Natural killer cell (primary cell): Measurements from ENCODE around the gene GART. TPM values are rescaled to one million over a fixed set of nuclear protein-coding genes. Genes with fewer than 3 reads are reported as not detected.
"Not testable (repeated sequence)": the region's sequence is repeated elsewhere in the genome, so short reads cannot be mapped to it uniquely, and the experiment has no call there.

Experiments used
- ATAC-seq, 3 donors: fragments of 150-1000 bp in 2 of 3; fragments of 200-7000 bp in 1 of 3; cut with Tn5 transposase; 1 replicate in 1 of 3; 2 replicates in 2 of 3; pipeline ENCODE4 v1.10.0; 2021; ENCODE audit warnings: mild to moderate bottlenecking in 2 of 3, moderate library complexity in 2 of 3
- DNase-seq, 2 donors: peaks; one replicate each; pipeline versions ENCODE4 v3.0.0 to v3.0.0-alpha.2; 2013 to 2021; ENCODE audit warnings: mixed read lengths in 1 of 2
- H3K27ac ChIP-seq: one replicate; pipeline ENCODE4 v1.5.1; 2013; ENCODE audit warnings: mild to moderate bottlenecking, low read length
- H3K27me3 ChIP-seq: one replicate; pipeline ENCODE4 v1.6.1; 2013; ENCODE audit warnings: low read length; ENCODE audit not compliant: control insufficient read depth, insufficient read depth
- H3K36me3 ChIP-seq: one replicate; pipeline ENCODE4 v1.6.1; 2013; ENCODE audit warnings: low read length; ENCODE audit not compliant: control insufficient read depth, insufficient read depth
- H3K4me1 ChIP-seq: one replicate; pipeline ENCODE4 v1.6.1; 2013; ENCODE audit warnings: low read length; ENCODE audit not compliant: control insufficient read depth, insufficient read depth
- H3K4me3 ChIP-seq: one replicate; pipeline ENCODE4 v1.5.1; 2013; ENCODE audit warnings: low read length
- H3K9me3 ChIP-seq: one replicate; pipeline ENCODE4 v1.6.1; 2013; ENCODE audit warnings: low read length; ENCODE audit not compliant: control insufficient read depth, insufficient read depth
- H3K27ac Mint-ChIP-seq, 2 donors: one replicate each; pipeline ENCODE4 v1.8.0; 2022; ENCODE audit warnings: mild to moderate bottlenecking in 2 of 2, mixed read lengths in 2 of 2, moderate library complexity in 1 of 2
- H3K27me3 Mint-ChIP-seq, 2 donors: one replicate each; pipeline ENCODE4 v1.8.0; 2022; ENCODE audit warnings: low read depth in 2 of 2, mixed read lengths in 2 of 2
- H3K36me3 Mint-ChIP-seq: one replicate; pipeline ENCODE4 v1.8.0; 2022; ENCODE audit warnings: mixed read lengths
- H3K4me1 Mint-ChIP-seq, 2 donors: one replicate each; pipeline ENCODE4 v1.8.0; 2022; ENCODE audit warnings: mixed read lengths in 2 of 2
- H3K4me3 Mint-ChIP-seq: one replicate; pipeline ENCODE4 v1.8.0; 2022; ENCODE audit warnings: mild to moderate bottlenecking, moderate library complexity, mixed read lengths
- H3K9me3 Mint-ChIP-seq, 2 donors: one replicate each; pipeline ENCODE4 v1.8.0; 2022; ENCODE audit warnings: mixed read lengths in 2 of 2
- WGBS: methylation state at CpG from one replicate; pipeline ENCODE4 v1.1.7; 2013; ENCODE audit warnings: missing lambda C conversion rate; ENCODE audit not compliant: insufficient coverage; 5-methylcytosine and 5-hydroxymethylcytosine counted together
- intact Hi-C: fragments of 100-400 bp; cut with micrococcal nuclease; formaldehyde crosslinking; loops from one replicate; pipeline ENCODE4 v1.14.2; 2022
- total RNA-seq, 4 donors: library from RNA; stranded (reverse); fragments of 120-200 nt in 1 of 4; gene quantifications; one replicate each; pipeline versions ENCODE4 v1.2.3 to v1.2.4, GENCODE V29; 2013 to 2022
- TF ChIP-seq, protein P1 (sequence below): fragments of 200-600 bp; IDR thresholded peaks from one replicate; pipeline ENCODE4 v1.8.0; 2022; ENCODE audit warnings: antibody characterized with exemption

GART gene
- total RNA-seq, 3 donors from 2014 or later (not counting 1 experiment from before 2014, with no cell fraction given) = 33.4 to 53.1 (median 34.6) TPM

DNA sequence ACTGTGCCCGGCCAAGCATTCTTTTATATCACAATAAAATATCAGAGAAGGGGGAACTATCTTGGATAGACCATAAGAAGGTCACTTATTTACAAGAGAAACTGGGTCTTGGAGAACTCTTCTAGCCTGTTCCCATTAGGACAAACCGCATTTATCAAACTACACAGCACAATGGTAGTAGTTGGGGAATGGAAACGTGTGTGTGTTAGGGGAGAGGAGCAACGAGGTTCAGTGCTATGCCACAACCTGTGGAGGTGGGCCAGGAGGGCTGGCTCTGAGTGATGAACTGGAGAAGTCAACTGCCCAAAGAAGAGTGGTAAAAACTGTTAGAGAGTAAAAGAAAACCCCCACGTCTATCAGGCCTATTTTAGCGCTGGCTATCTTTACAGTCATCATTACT is 45.0 kb upstream of the GART start:
- H3K9me3 ChIP-seq = no peaks in the 10 kb centered on the region
- no peak overlapping the region for H3K27ac ChIP-seq
- H3K4me3 Mint-ChIP-seq = peak overlapping the region; percentile 68
- WGBS = 78% methylated on average over 4 of the region's 6 CpGs
- no peaks in the 10 kb centered on the region for H3K27me3 Mint-ChIP-seq
- TF ChIP-seq, protein P1, sequence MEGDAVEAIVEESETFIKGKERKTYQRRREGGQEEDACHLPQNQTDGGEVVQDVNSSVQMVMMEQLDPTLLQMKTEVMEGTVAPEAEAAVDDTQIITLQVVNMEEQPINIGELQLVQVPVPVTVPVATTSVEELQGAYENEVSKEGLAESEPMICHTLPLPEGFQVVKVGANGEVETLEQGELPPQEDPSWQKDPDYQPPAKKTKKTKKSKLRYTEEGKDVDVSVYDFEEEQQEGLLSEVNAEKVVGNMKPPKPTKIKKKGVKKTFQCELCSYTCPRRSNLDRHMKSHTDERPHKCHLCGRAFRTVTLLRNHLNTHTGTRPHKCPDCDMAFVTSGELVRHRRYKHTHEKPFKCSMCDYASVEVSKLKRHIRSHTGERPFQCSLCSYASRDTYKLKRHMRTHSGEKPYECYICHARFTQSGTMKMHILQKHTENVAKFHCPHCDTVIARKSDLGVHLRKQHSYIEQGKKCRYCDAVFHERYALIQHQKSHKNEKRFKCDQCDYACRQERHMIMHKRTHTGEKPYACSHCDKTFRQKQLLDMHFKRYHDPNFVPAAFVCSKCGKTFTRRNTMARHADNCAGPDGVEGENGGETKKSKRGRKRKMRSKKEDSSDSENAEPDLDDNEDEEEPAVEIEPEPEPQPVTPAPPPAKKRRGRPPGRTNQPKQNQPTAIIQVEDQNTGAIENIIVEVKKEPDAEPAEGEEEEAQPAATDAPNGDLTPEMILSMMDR = no peak
- H3K27me3 ChIP-seq = no peaks in the 10 kb centered on the region
- intact Hi-C loops = loop anchor here (5.0 kb wide), 2 partner anchors 45 to 105 kb away; partner anchors contain the start of genes GART and SON
- peaks cover 10% of the 10 kb centered on the region for H3K4me1 ChIP-seq
- DNase-seq (no peak), ATAC-seq (no peak)
- H3K4me3 ChIP-seq = no peak overlapping the region
- H3K27ac Mint-ChIP-seq = peak overlapping the region in 1 of 2 donors; percentile 22
- H3K36me3 Mint-ChIP-seq = no peaks in the 10 kb centered on the region
- peaks cover 2% of the 10 kb centered on the region for H3K36me3 ChIP-seq
- no peaks in the 10 kb centered on the region for H3K9me3 Mint-ChIP-seq
- H3K4me1 Mint-ChIP-seq = peaks cover 15 to 17% of the 10 kb centered on the region in 2 donors

DNA sequence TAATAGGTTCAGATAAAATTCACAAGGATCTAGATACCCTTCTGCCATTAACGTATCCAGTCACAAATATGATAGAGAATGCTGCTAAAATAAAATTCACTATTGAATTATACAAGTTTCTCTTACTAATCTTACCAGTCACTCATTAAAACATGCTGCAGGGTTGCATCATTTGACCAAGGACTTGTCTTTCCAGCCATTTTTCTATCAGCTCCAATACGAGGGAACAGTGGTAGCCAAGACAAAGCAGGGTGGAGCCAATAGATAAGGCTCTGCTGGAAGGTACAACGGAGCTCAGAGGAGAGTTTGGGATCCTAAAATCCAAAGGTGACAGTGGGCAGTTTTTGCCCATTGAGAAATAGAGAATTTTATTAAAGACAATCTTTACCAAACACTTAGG is 42.5 kb upstream of the GART start:
- intact Hi-C loops = no loop called here
- Mint-ChIP-seq H3K27me3 (no peaks in the 10 kb centered on the region), H3K4me3 (no peak overlapping the region), H3K27ac (no peak overlapping the region), H3K36me3 (no peaks in the 10 kb centered on the region), H3K4me1 (peaks cover 15 to 17% of the 10 kb centered on the region in 2 donors), H3K9me3 (no peaks in the 10 kb centered on the region)
- WGBS = 100% methylated on average over 2 of the region's 3 CpGs
- Histone ChIP-seq H3K27me3 (no peaks in the 10 kb centered on the region), H3K4me3 (no peak overlapping the region), H3K4me1 (peaks cover 10% of the 10 kb centered on the region), H3K9me3 (no peaks in the 10 kb centered on the region), H3K27ac (no peak overlapping the region), H3K36me3 (peaks cover 3% of the 10 kb centered on the region)
- ATAC-seq (no peak), DNase-seq (no peak)
- TF ChIP-seq, protein P1 = no peak

DNA sequence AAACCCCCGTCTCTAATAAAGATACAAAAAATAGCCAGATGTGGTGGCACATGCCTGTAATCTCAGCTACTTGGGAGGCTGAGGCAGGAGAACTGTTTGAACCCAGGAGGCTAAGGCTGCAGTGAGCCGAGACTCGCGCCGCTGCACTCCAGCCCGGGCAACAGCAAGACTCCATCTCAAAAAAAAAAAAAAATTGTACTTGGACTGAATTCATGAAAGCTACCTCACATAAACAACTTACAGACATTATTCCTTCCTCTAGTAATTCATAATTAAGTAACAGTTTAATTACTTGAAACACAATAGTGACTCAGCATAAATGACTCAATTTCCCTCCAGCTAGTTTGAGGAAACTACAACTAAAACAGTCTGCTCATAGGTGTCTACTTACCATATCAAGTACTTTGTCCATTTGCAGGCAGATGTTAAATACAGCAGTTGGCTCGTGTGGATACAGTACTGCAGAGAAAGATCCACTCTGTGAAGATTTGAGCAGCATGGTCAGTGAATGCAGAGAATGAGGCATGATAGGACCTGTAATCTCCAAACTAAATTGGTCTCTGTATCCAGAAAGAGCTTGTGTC is 37.1 kb upstream of the GART start:
- Mint-ChIP-seq H3K4me3 (peak overlapping the region; percentile 6), H3K36me3 (peaks cover 8% of the 10 kb centered on the region), H3K4me1 (peaks cover 0 to 6% of the 10 kb centered on the region in 2 donors), H3K27ac (peak overlapping the region in 1 of 2 donors; percentile 66), H3K27me3 (no peaks in the 10 kb centered on the region), H3K9me3 (no peaks in the 10 kb centered on the region)
- Histone ChIP-seq H3K4me1 (no peaks in the 10 kb centered on the region), H3K9me3 (no peaks in the 10 kb centered on the region), H3K27ac (no peak overlapping the region), H3K27me3 (no peaks in the 10 kb centered on the region), H3K36me3 (peaks cover 44% of the 10 kb centered on the region), H3K4me3 (no peak overlapping the region)
- TF ChIP-seq, protein P1 = no peak
- ATAC-seq = no peak
- intact Hi-C loops = no loop called here
- no peak for DNase-seq
- 93% methylated on average over 7 of the region's 7 CpGs for WGBS

DNA sequence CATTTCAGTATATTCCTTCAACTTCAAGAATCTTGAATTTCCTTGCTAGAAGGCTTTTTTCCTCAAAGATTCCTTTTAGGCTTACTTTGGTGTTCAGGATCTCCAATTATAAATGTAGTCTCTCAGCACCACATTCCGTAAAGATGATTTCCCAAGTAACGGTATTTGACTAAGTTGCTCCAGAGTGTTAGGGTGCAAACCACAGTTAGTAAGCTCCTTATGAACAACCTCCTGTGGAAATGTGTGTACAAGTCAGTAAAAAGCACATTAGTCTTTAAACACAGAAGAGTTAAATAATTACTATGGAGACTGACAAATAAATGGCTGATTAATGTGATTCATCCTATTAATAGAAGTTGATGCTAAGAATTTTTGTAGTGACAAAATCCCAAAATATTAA is 36.3 kb upstream of the GART start:
- H3K27ac ChIP-seq = no peak overlapping the region
- ATAC-seq = no peak

DNA sequence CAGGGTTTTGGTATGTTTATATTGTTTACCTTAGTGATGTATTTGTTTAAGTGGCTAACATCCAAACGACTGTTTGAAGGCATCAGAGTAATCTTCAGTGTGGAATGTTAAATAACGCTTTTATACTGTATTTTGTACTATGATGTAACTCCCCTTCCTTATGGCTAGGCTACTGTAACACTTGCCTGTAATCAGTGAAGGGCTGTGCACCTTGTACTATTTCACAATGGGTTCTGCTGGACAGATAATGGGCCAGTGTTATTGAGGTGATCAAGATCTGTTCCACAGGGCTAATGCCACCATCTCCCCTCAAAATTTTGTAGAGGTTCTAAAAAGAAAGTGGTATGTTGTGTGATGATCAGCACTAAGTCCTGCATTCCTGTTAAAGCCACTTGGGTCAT is 34.8 kb upstream of the GART start:
- peaks cover 16% of the 10 kb centered on the region for H3K36me3 Mint-ChIP-seq
- peaks cover 62% of the 10 kb centered on the region for H3K36me3 ChIP-seq
- H3K27ac ChIP-seq = not testable (repeated sequence)

More for the DNA sequence above, 36.3 kb upstream of the GART start:
- no peaks in the 10 kb centered on the region for H3K9me3 ChIP-seq
- no peaks in the 10 kb centered on the region for H3K27me3 ChIP-seq
- H3K4me3 ChIP-seq = no peak overlapping the region
- intact Hi-C loops = no loop called here
- Mint-ChIP-seq H3K4me3 (no peak overlapping the region), H3K36me3 (peaks cover 8% of the 10 kb centered on the region), H3K9me3 (no peaks in the 10 kb centered on the region), H3K4me1 (peaks cover 0 to 6% of the 10 kb centered on the region in 2 donors), H3K27me3 (no peaks in the 10 kb centered on the region), H3K27ac (no peak overlapping the region)
- TF ChIP-seq, protein P1 = no peak
- 95% methylated on average over 2 of the region's 2 CpGs for WGBS
- H3K36me3 ChIP-seq = peaks cover 52% of the 10 kb centered on the region
- no peaks in the 10 kb centered on the region for H3K4me1 ChIP-seq
- no peak for DNase-seq

More for the DNA sequence above, 34.8 kb upstream of the GART start:
- H3K9me3 ChIP-seq, H3K4me1 Mint-ChIP-seq, ATAC-seq, intact Hi-C loops, H3K4me3 ChIP-seq, H3K27me3 ChIP-seq, H3K27ac Mint-ChIP-seq, H3K9me3 Mint-ChIP-seq, DNase-seq, H3K27me3 Mint-ChIP-seq, H3K4me1 ChIP-seq, H3K4me3 Mint-ChIP-seq: not testable (repeated sequence)
- no CpG with 5 or more reads among the region's 2 CpGs for WGBS
